A549 treated with ZK216348 at 1 μM for 4 hours (cell line): Measurements from ENCODE around the gene MRPS33. TPM values are rescaled to one million over a fixed set of nuclear protein-coding genes. Genes with fewer than 3 reads are reported as not detected.

ENCODE experiments used
- total RNA-seq: library from RNA; stranded (reverse); fragments of 200-300 nt; extraction: Qiagen RNA extraction; gene quantifications from 5 replicates; pipeline ENCODE4 v1.2.3, GENCODE V29; 2022; ENCODE audit warnings: low read depth

MRPS33 gene
- total RNA-seq, result 103 to 153 TPM (median 112 TPM) in 5 replicates

DNA sequence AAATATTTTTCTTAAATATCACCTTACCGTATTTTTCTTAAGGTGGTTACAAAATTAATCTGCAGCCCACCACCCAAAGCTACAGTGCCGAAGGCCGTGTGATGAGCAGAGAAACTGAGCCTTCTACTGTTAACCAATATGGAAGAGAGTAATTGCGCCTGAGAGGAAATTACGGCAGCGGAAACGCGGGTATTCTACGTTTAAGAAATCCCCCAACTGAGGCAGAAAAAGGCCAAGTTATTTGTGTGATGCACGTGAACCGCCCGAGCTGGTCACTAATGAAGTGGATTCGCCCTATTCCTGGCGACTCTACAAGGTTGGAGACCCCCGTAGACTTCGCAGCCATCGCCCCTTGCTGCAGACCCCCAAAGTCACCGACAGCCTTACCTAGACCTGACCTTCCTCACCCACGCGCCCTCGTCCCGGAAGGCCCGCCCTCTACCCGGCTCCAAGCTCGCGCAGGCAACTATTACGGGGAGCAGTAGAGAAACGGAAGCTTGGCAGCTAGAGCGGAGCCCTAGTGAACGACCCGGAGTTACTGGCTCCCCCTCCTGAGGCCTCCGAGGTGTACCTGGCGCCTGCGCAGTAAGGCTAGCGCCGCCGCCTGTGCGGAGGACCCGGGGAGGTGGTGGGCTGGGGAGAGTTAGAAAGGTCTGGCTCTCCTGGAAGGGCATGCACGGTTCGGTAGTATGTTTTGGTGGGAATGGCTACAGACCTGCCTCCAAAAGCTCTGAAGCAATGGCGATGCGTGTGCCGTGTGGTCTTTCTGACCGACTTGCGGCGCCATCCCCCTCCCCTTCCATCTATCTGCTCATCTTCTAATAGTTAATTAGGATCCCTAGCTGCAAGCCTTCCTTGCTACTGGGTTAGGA is at the start of gene MRPS33:
Gene MRPS33 (minus strand): TSS at position 429 of the 872 bp plus-strand sequence. CDS start 4,319 bp downstream, outside the sequence.

Other genes starting within 250 kb of the MRPS33 start
- gene BRAF, start 90.0 kb downstream of the MRPS33 start, total RNA-seq, result 4.2 to 8.0 TPM (median 5.3 TPM) in 5 replicates
- 1.1 to 2.6 TPM (median 1.5 TPM) in 5 replicates for gene TMEM178B, start 59.1 kb upstream of the MRPS33 start, total RNA-seq